ENCODE data around the gene GSTT4.
"Not testable (repeated sequence)": the region's sequence is repeated elsewhere in the genome, so short reads cannot be mapped to it uniquely, and the experiment has no call there.

The GSTT4 gene

DNA sequence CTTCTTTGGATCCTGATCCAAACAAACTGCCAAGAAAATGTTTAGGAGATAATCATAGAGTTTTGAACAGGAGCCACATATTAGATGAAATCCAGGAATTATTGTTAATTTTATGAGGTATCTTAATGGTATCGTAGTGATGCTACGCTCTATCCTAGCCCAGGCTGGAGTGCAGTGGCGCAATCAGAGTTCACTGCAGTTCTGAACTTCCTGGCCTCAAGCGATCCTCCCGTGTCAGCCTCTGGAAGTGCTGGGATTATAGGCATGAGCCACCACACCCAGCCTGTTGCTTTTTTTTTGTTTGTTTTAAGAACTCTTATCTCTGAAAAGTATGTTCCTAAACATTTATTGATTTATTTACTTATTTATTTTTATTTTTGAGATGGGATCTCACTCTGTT is 2.4 kb downstream of the GSTT4 start:
- TF ChIP-seq ZNF384 (IDR thresholded peaks at IDR 0.05) (no peak), SUZ12 (IDR thresholded peaks at IDR 0.05) (no peak), ARNT (IDR thresholded peaks at IDR 0.05) (no peak), FOXM1 (IDR thresholded peaks at IDR 0.05; ENCODE audit: borderline replicate concordance) (no peak)
- POLR2A ChIA-PET = interaction anchor here (1.2 kb wide), 1 partner anchor 8 kb away, joined by 3 read pairs; the partner anchor contains the start of gene CABIN1
- no peak for DNase-seq (ENCODE audit: extremely low spot score)
- CTCF ChIA-PET = interaction anchor here (0.6 kb wide), 1 partner anchor 354 kb away, joined by 7 read pairs; no protein-coding TSS in a partner anchor

DNA sequence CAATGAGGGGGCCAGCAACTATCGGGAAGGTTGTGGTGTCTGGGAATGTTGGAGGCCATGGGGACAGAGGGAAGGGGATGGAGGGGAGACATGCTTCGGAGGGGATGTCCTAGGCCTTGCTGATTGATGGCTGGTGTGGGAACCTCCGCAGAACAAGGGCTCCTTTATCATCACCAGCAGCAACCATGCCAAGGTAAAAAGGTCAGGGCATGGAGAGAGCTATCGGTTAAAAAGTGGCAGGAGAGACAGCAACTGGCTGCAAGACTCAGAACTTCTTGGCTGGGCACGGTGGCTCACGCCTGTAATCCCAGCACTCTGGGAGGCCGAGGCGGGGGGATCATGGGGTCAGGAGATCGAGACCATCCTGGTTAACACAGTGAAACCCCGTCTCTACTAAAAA is 3.0 kb downstream of the GSTT4 start:
- TF ChIP-seq HDGF (IDR thresholded peaks at IDR 0.05; ENCODE audit: borderline replicate concordance) (no peak), SP1 (IDR thresholded peaks at IDR 0.05) (no peak), ZNF384 (IDR thresholded peaks at IDR 0.05) (no peak), SUZ12 (IDR thresholded peaks at IDR 0.05) (no peak), CTBP1 (IDR thresholded peaks at IDR 0.05; ENCODE audit: borderline replicate concordance) (no peak)
- TF ChIP-seq, protein P1, sequence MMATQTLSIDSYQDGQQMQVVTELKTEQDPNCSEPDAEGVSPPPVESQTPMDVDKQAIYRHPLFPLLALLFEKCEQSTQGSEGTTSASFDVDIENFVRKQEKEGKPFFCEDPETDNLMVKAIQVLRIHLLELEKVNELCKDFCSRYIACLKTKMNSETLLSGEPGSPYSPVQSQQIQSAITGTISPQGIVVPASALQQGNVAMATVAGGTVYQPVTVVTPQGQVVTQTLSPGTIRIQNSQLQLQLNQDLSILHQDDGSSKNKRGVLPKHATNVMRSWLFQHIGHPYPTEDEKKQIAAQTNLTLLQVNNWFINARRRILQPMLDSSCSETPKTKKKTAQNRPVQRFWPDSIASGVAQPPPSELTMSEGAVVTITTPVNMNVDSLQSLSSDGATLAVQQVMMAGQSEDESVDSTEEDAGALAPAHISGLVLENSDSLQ (IDR thresholded peaks at IDR 0.05) = no peak
- ChIA-PET CTCF (no interaction called here), POLR2A (interaction anchor here (1.2 kb wide), 1 partner anchor 9 kb away, joined by 3 read pairs; the partner anchor contains the start of gene CABIN1)
- no peak for DNase-seq (ENCODE audit: extremely low spot score)

DNA sequence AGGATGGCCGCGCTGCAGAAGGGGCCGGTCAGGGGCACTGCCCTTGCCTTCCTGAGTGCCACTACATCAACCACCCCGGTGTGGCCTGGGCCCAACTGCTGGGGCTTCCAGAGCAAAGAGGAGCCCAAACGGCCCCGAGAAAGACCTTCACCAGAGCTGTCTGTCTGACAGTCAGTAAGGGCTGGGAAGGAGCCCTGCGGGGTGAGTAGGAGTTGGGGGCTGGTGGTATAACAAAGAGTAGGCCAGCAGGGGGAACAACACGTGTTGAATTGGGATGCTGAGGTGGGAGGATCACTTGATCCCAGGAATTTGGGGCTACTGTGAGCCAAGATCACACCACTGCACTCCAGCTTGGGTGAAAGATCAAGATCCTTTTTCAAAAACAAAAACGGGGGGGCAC is 3.9 kb downstream of the GSTT4 start:
- no peak for DNase-seq (ENCODE audit: extremely low spot score)
- POLR2A ChIA-PET = no interaction called here
- CTCF ChIA-PET = no interaction called here
- TF ChIP-seq SUZ12 (IDR thresholded peaks at IDR 0.05) = no peak
- no peak for TF ChIP-seq FOXK2 (IDR thresholded peaks at IDR 0.05)
- TF ChIP-seq L3MBTL2 (conservative IDR thresholded peaks at IDR 0.05) = no peak
- no peak for TF ChIP-seq FOXM1 (IDR thresholded peaks at IDR 0.05; ENCODE audit: borderline replicate concordance)
- TF ChIP-seq ZNF384 (IDR thresholded peaks at IDR 0.05) = no peak

DNA sequence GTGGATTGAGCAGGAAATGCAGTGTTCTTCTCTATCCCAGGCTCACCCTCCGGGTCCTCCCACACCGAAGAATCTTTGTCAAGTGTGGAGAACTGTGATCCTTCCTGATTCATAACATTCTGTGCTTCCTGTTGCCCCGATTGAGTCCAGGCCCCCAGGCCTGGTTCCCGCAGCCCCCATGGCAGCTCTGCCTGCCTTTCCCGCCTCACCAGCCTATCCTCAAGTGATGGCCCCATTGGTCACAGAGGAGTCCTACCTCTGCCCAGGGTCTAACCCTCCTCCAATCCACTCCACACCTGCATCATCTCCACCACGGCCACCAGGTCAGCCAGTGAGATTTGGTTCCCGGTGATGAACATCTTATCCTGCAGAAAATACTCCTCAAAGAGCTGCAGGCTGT is 5.5 kb downstream of the GSTT4 start:
- CTCF ChIA-PET; POLR2A ChIA-PET; DNase-seq (ENCODE audit: extremely low spot score): not testable (repeated sequence)

DNA sequence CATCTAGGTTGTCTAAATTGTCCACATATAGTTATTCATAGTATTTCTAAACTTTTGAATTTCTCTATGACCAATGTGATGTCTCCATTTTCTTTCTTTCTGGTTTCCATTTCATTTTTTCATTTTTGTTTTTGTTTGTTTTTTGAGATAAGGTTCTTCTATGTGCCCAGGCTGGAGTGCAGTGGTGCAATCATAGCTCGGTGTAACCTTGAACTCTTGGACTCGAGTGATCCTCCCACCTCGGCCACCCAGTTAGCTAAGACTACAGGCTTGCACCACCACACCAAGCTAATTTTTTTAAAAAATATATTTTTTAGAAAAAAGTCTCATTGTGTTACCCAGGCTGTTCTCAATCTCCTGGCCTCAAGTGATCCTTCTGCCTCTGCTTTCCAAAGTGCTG is 8.2 kb downstream of the GSTT4 start:
- ChIA-PET CTCF (no interaction called here), POLR2A (no interaction called here)
- TF ChIP-seq SUZ12 (IDR thresholded peaks at IDR 0.05) (no peak), ZNF384 (IDR thresholded peaks at IDR 0.05) (no peak), ELF4 (IDR thresholded peaks at IDR 0.05) (no peak), L3MBTL2 (conservative IDR thresholded peaks at IDR 0.05) (no peak), SP1 (IDR thresholded peaks at IDR 0.05) (no peak), LEF1 (IDR thresholded peaks at IDR 0.05; ENCODE audit: borderline replicate concordance) (no peak), TARDBP (IDR thresholded peaks at IDR 0.05) (no peak), FOXA1 (IDR thresholded peaks at IDR 0.05) (no peak), CTBP1 (IDR thresholded peaks at IDR 0.05; ENCODE audit: borderline replicate concordance) (no peak)
- TF ChIP-seq, protein P1 (IDR thresholded peaks at IDR 0.05) = no peak
- no peak for DNase-seq (ENCODE audit: extremely low spot score)

DNA sequence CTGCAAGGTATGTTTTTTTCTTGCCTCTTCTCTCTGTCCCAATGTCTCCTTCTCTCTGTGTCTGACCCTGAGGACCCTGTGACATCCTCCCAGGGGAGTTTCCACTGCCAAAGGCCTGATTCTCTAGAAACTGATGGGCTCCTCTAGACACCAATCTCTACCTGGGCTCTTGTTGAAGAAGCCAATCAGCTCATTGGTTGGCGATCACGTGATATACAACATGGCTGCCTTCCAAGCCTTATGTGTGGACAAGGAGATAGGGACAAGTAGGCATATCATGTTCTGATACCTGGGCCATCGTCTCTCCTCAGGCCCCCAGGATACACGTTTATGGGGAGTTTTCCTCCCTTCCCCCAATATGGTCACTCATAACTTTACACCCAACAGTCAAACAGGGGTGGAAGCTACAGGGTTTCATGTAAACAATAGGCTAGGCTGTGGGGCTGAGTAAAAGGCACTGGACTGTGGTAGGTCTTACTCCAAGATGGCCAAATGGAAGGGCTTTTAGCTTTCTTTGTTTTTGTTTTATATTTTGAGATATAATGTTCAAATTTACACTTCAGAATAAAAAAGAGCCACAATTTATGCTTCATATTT is 11.6 kb downstream of the GSTT4 start:
- DNase-seq (ENCODE audit: extremely low spot score); POLR2A ChIA-PET; CTCF ChIA-PET: not testable (repeated sequence)

DNA sequence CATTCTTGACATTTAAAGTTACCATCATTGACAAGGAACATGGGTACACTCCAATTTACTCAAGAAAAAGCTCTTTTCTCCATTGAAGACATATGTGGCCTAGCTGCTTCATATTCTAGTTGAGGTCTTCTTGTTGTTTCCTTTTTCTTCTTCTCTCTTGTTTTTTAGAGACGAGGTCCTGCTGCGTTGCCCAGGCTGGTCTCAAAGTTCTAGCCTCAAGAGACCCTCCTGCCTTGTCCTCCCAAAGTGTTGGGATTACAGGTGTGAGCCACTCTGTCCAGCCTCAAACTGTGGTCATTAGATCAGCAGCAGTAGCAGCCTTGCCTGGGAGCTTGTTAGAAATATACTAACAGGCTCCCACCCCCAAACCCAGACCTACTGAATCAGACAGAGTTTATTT is 12.2 kb downstream of the GSTT4 start:
- DNase-seq (ENCODE audit: extremely low spot score); POLR2A ChIA-PET; CTCF ChIA-PET: not testable (repeated sequence)

DNA sequence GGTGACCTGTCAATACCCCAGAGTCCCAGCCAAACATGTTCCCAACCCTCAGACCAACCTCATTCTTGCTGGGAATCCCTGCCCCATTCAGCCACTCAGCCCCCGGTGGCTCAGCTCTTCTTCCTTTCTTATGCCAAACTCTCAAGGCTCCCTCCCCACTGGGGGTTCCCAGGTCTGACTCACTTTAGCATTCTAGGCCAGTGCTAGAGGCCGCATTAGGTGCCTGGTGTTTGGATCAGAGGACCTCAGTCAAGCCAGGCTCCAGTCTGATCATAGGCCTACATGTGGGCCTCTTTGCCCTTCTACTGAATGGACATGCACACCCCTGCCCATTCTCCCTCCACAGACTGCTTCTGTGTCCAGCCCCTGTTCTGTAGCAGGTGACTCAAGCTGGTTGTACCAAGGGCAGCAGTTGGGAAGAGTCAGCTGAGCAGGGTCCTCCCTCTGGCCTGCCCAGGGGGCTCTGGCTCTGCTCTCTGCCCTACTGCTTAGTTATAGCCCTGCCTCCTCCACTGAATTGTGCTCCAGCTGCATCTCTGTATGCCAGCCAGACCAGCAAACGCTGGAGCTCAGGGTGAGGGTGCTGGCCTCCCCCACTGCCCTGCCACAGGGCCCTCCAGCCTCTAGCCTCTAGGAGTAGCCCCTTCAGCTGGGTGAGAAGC is 15.5 kb downstream of the GSTT4 start:
- DNase-seq (ENCODE audit: extremely low spot score); POLR2A ChIA-PET; CTCF ChIA-PET: not testable (repeated sequence)

DNA sequence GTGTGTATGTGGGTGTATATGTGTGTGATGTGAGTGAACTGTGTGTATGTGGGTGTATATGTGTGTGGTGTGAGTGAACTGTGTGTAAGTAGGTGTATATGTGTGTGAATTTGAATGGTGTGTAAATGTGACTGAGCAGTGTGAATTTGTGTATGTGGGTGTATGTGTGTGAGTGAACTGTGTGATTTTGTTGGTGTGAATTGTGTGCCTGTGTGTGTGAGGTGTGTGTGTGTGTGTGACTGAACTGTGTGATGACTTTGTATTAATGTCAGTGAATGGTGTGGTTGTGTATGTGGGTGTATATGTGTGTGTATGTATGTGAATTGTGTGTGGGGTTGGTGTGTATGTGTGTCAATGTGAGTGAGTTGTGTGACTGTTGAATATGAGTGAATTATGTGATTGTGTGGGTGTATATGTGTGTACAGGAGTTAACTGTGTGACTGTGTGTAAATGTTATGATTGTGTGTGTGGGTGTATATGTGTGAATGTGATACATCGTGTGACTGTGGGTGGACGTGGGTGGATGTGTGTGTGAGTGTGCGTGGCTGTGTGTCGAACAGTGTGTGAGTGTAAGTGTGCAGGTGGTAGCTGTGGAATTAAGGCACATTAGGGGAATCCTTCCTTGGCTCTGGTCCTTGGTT is 18.6 kb downstream of the GSTT4 start:
- CTCF ChIA-PET = interaction anchor here (0.6 kb wide), 1 partner anchor 184 kb away, joined by 3 read pairs; no protein-coding TSS in a partner anchor
- POLR2A ChIA-PET; DNase-seq (ENCODE audit: extremely low spot score): not testable (repeated sequence)

DNA sequence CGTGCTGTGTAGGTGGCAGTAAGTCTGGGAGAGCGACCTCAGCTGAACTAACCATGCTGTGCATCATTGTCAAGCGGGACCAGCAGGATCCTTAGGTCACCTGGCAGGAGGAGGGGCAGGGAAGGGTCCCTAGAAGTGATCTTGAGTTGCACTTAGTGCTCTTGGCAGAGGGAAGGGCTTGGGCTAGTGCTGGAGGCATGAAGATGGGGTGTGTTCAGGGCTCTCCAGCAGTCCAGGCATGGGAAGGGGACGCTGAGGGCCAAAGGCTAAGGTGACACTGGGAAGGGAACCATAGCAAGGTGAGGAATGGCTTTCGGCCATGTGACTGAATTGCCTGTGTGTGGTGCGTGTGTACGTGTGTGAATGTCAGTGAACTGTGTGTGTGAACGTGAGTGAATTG is 19.2 kb downstream of the GSTT4 start:
- CTCF ChIA-PET; POLR2A ChIA-PET; DNase-seq (ENCODE audit: extremely low spot score): not testable (repeated sequence)
